Effector memory CD4-positive, alpha-beta T cell (primary cell): ENCODE measurements around the gene ARHGEF1.

ENCODE experiments used
- DNase-seq, 3 donors: peaks; one replicate each; pipeline ENCODE4 v3.0.0-alpha.2; 2020
- H3K27ac ChIP-seq: 2 replicates; pipeline ENCODE4 v1.7.0; 2013; ENCODE audit warnings: mild to moderate bottlenecking, low read length, moderate library complexity; ENCODE audit not compliant: insufficient read depth, poor library complexity, severe bottlenecking
- H3K27me3 ChIP-seq: replicated peaks from 2 replicates; pipeline ENCODE4 v1.7.0; 2013; ENCODE audit warnings: mild to moderate bottlenecking, low read length; ENCODE audit not compliant: insufficient read depth, control insufficient read depth, poor library complexity, severe bottlenecking
- H3K36me3 ChIP-seq: 2 replicates; pipeline ENCODE4 v1.7.0; 2013; ENCODE audit warnings: mild to moderate bottlenecking, low read length, moderate library complexity; ENCODE audit not compliant: control insufficient read depth, insufficient read depth
- H3K4me1 ChIP-seq: 2 replicates; pipeline ENCODE4 v1.7.0; 2013; ENCODE audit warnings: low read length, mild to moderate bottlenecking; ENCODE audit not compliant: control insufficient read depth, insufficient read depth, poor library complexity, severe bottlenecking
- H3K4me3 ChIP-seq: 2 replicates; pipeline ENCODE4 v1.7.0; 2013; ENCODE audit warnings: low read length, low read depth, mild to moderate bottlenecking; ENCODE audit not compliant: insufficient read depth, poor library complexity, severe bottlenecking
- H3K9me3 ChIP-seq: 2 replicates; pipeline ENCODE4 v1.7.0; 2013; ENCODE audit warnings: mild to moderate bottlenecking, low read length, moderate library complexity; ENCODE audit not compliant: control insufficient read depth

Gene ARHGEF1

GRCh38 chr19:41925208-41926003 is 42.4 kb downstream of the ARHGEF1 start:
- H3K9me3 ChIP-seq, result no peaks in the 10 kb centered on the region
- DNase-seq, result no peak
- H3K4me3 ChIP-seq, result no peak overlapping the region
- H3K4me1 ChIP-seq, result peaks cover 22% of the 10 kb centered on the region
- H3K27ac ChIP-seq, result no peak overlapping the region
- H3K27me3 ChIP-seq, result no peaks in the 10 kb centered on the region
- no peaks in the 10 kb centered on the region for H3K36me3 ChIP-seq

- no peak overlapping the region for H3K27ac ChIP-seq
- DNase-seq, result no peak
- H3K4me3 ChIP-seq, result no peak overlapping the region
- no peaks in the 10 kb centered on the region for H3K36me3 ChIP-seq
- H3K4me1 ChIP-seq, result peaks cover 22% of the 10 kb centered on the region
- no peaks in the 10 kb centered on the region for H3K27me3 ChIP-seq
- H3K9me3 ChIP-seq, result no peaks in the 10 kb centered on the region
Measured at GRCh38 chr19:41926028-41926762, 43.2 kb downstream of the ARHGEF1 start.

- DNase-seq, result no peak
- no peaks in the 10 kb centered on the region for H3K27me3 ChIP-seq
- H3K36me3 ChIP-seq, result no peaks in the 10 kb centered on the region
- no peak overlapping the region for H3K4me3 ChIP-seq
- H3K9me3 ChIP-seq, result no peaks in the 10 kb centered on the region
- no peak overlapping the region for H3K27ac ChIP-seq
- peaks cover 22% of the 10 kb centered on the region for H3K4me1 ChIP-seq
Measured at GRCh38 chr19:41926763-41927496, 43.9 kb downstream of the ARHGEF1 start.

- Histone ChIP-seq H3K27me3 (no peaks in the 10 kb centered on the region), H3K27ac (peak overlapping the region; percentile 41), H3K4me3 (peak overlapping the region; percentile 56), H3K4me1 (peaks cover 22% of the 10 kb centered on the region), H3K9me3 (no peaks in the 10 kb centered on the region), H3K36me3 (no peaks in the 10 kb centered on the region)
- peak in 1 of 3 donors; percentile 32 for DNase-seq
Measured at GRCh38 chr19:41927497-41928192, 44.7 kb downstream of the ARHGEF1 start.

- no peaks in the 10 kb centered on the region for H3K27me3 ChIP-seq
- peak within 1 kb of the TSS; percentile 41 for H3K27ac ChIP-seq
- peak within 1 kb of the TSS; percentile 56 for H3K4me3 ChIP-seq
- no peak for DNase-seq
- no peaks in the 10 kb centered on the region for H3K36me3 ChIP-seq
- peaks cover 22% of the 10 kb centered on the region for H3K4me1 ChIP-seq
- H3K9me3 ChIP-seq, result no peaks in the 10 kb centered on the region
Measured at GRCh38 chr19:41928221-41928683, 45.3 kb downstream of the ARHGEF1 start, which contains the start of gene ERFL. ERFL (minus strand) TSS chr19:41928449; CDS start chr19:41912919, 15,530 bp downstream.

- no peak overlapping the region for H3K27ac ChIP-seq
- no peaks in the 10 kb centered on the region for H3K27me3 ChIP-seq
- DNase-seq, result no peak
- H3K9me3 ChIP-seq, result no peaks in the 10 kb centered on the region
- H3K36me3 ChIP-seq, result no peaks in the 10 kb centered on the region
- peak overlapping the region; percentile 56 for H3K4me3 ChIP-seq
- peaks cover 22% of the 10 kb centered on the region for H3K4me1 ChIP-seq
Measured at GRCh38 chr19:41928754-41929535, 46.0 kb downstream of the ARHGEF1 start.

GRCh38 chr19:41929536-41930071 is 46.6 kb downstream of the ARHGEF1 start:
- peaks cover 27% of the 10 kb centered on the region for H3K4me1 ChIP-seq
- H3K4me3 ChIP-seq, result no peak overlapping the region
- DNase-seq, result no peak
- no peaks in the 10 kb centered on the region for H3K9me3 ChIP-seq
- H3K27ac ChIP-seq, result no peak overlapping the region
- H3K27me3 ChIP-seq, result no peaks in the 10 kb centered on the region
- H3K36me3 ChIP-seq, result no peaks in the 10 kb centered on the region

GRCh38 chr19:41930322-41930722 is 47.3 kb downstream of the ARHGEF1 start:
- Histone ChIP-seq H3K9me3 (no peaks in the 10 kb centered on the region), H3K27me3 (no peaks in the 10 kb centered on the region), H3K4me1 (peaks cover 31% of the 10 kb centered on the region)

More at GRCh38 chr19:41930322-41930722, 47.3 kb downstream of the ARHGEF1 start:
- no peaks in the 10 kb centered on the region for H3K36me3 ChIP-seq
- no peak for DNase-seq
- H3K4me3 ChIP-seq, result no peak overlapping the region
- H3K27ac ChIP-seq, result no peak overlapping the region
